Astrocyte of the spinal cord (primary cell): ENCODE measurements around the gene DOCK4.

ENCODE experiments used
- DNase-seq: peaks from one replicate; pipeline ENCODE4 v3.0.0; 2011; ENCODE audit warnings: low read depth, low spot score
- H3K4me3 ChIP-seq: 2 replicates; pipeline ENCODE4 v1.5.1; 2011; ENCODE audit warnings: low read depth, mild to moderate bottlenecking, low read length, moderate library complexity
- in situ Hi-C: cut with HindIII; loops from 2 replicates; pipeline ENCODE4 v1.10.0; 2017; ENCODE audit warnings: low sequenced_read_pairs
- TF ChIP-seq, protein P1 (sequence below): IDR thresholded peaks from 2 replicates; pipeline ENCODE4 v1.5.1; 2012; ENCODE audit warnings: low read depth, mild to moderate bottlenecking, low read length, inconsistent platforms

Gene DOCK4

DNA sequence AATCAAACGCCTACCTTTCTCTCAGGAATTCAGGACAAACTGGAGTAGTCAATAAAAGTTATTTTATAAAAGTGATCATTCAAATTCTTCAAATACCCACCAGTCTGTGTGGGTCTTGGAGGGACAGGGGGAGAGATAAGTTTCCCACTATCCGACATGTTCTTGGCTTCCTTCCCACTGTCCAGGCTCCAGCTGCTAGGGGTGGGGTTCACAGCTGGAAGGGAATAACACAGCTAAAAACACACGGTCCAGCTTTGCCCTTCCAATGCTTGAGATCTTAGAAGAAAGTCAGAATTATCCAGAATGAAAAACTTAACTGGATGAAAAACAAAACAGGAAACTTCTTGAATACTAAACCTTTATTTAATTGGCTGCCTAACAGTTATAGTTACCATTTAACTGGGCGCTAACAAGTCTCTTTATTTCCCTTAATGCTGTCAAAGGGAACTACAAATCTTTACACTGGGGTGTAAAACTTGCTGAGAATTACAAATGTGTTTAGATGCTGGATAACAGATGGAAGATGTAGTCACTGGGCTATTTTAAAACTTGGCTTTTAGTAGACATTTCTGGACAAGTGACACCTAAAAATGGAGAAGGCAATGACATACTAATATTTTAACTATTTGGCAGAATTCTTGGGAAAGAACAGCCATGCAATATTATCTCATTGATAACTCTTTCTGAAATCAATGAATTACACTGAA lies 471.1 kb downstream of the DOCK4 start:
- DNase-seq = peak; percentile 17
- H3K4me3 ChIP-seq = no peak overlapping the region
- TF ChIP-seq, protein P1, sequence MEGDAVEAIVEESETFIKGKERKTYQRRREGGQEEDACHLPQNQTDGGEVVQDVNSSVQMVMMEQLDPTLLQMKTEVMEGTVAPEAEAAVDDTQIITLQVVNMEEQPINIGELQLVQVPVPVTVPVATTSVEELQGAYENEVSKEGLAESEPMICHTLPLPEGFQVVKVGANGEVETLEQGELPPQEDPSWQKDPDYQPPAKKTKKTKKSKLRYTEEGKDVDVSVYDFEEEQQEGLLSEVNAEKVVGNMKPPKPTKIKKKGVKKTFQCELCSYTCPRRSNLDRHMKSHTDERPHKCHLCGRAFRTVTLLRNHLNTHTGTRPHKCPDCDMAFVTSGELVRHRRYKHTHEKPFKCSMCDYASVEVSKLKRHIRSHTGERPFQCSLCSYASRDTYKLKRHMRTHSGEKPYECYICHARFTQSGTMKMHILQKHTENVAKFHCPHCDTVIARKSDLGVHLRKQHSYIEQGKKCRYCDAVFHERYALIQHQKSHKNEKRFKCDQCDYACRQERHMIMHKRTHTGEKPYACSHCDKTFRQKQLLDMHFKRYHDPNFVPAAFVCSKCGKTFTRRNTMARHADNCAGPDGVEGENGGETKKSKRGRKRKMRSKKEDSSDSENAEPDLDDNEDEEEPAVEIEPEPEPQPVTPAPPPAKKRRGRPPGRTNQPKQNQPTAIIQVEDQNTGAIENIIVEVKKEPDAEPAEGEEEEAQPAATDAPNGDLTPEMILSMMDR = no peak
- in situ Hi-C loops = no loop called here

DNA sequence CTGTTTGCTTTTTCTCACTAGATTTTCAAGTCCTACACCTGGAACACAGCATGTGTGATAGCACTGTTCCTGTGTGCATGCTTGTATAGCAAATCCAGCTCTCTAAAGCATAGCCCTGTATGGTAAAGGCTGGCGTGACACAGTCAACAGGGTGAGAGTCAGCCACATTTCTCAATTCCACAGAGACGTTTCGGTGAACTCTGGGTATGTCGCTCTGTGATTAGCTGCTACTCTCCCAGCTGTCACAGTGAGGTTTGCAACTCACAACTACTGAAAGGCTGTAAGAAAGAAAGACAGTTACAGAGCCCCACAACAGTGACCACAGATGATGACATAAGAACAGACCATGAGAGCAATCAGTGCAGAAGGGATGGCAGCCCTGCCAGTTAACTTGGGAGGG lies 473.3 kb downstream of the DOCK4 start:
- no peak for DNase-seq
- TF ChIP-seq, protein P1 = no peak
- H3K4me3 ChIP-seq = no peak overlapping the region
- in situ Hi-C loops = no loop called here

DNA sequence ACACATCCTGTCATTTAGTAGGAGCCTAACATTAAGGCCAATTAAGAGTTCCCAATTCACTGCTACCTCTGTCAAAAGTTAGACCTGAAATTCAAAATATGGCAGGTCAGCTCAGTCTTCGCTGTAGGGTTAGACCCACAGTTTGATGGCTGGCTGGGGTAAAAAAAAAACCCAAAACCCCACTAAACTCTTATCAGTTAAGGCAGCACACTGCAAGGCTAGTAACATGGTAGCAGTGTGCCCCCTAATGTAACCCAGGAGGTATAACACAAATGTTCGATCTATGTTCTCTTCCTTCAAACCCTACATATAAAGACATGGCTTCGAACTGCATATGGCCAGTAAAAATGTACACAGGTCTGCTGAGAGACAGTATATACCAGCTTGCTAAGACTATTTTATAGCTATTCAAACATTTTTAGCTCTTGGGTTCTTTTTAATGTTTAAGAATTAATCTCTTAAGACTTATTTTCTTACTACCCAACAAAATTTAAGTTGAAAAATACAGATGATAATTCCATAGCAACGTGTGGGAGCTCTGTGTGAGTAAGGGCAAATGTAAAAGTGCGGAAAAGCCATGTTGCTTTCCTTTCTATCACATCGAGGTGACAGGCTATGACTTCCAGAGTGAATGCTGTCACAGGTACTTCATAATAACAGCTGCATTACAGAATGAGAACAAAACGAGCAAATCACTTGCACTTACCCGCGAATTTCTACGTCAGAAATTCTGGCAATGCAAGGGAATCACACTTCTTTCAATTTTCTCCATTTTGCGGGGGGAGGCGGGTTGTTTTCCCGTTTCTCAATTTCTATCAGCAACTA lies 475.5 kb downstream of the DOCK4 start:
- no peak for DNase-seq
- in situ Hi-C loops = no loop called here
- H3K4me3 ChIP-seq = no peak overlapping the region
- TF ChIP-seq, protein P1 = peak; percentile 50

DNA sequence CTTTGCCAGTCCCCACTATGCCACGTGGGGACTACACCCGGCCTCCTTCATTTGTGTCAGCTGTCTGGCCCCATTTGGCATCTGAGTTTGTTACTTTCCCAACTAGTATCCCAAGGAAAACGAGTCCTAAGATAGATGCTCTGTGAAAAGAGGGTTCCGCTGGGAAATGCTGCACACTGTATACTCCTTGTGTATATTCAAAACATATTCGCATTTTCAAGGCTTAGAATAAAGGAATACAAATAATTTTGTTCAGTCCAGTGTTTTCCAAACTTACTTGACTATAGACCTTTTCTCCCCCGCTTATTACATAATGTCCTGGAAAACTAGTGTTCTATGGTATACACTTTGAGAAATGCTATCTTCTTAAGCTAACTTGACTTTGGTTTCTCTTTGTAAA lies 476.1 kb downstream of the DOCK4 start:
- TF ChIP-seq, protein P1 = no peak
- no peak for DNase-seq
- in situ Hi-C loops = no loop called here
- H3K4me3 ChIP-seq = no peak overlapping the region

DNA sequence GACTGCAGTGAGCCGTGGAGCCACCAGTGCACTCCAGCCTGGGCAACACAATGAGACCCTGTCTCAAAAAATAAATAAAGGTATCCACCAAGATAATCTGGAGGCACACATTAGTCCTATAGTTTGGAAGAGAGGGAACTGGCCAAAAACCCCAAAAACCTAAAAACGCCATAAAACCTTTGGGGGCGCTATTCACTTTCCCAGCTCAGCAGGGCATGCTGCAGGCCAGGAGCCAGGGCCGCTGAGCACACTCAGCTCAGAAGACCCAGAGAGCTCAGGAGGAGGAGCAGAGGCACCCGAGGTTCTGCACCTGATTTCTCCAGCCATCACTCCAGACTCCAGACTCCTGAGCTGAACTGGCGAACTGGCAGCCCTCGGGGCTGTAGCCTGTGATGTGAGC lies 476.7 kb downstream of the DOCK4 start:
- DNase-seq = no peak
- in situ Hi-C loops = no loop called here
- TF ChIP-seq, protein P1 = no peak
- H3K4me3 ChIP-seq = no peak overlapping the region

DNA sequence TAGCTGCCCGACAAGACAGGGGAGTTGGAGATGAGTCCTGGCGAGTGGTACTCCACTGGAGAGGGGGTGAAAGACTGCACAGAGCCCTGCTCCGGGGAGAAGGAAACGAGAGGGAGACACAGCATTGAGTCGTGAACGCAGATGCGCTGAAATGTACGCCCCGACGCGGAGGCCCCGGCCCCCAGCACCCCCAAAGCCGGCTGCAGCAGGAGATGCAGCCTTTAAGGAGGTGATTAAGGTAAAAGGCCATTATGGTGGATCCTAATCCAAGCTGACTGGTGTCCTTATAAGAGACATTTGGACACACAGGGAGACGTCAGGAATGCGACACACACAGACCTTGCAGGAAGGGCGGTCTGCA lies 477.6 kb downstream of the DOCK4 start:
- no peak for DNase-seq
- in situ Hi-C loops = no loop called here
- no peak overlapping the region for H3K4me3 ChIP-seq
- TF ChIP-seq, protein P1 = no peak
